Bone marrow (tissue), 2 donors: ENCODE data around the gene CPSF3.

Experiments
- DNase-seq, 2 donors: peaks; one replicate each; lab custom pipeline; 2025; lab: John Stamatoyannopoulos, UW

CPSF3 gene

GRCh38 chr2:9423100-9423921 is at the start of gene CPSF3, which contains the start of gene ITGB1BP1:
TSS of gene CPSF3 (plus strand) at chr2:9423654. CDS start at chr2:9423774, 120 bp downstream.
TSS of gene ITGB1BP1 (minus strand) at chr2:9423528. CDS start at chr2:9418697, 4,831 bp downstream.
- peak; percentile 96 to 98 for DNase-seq

GRCh38 chr2:9374071-9374730 is 49.3 kb upstream of the CPSF3 start:
- no peak for DNase-seq

GRCh38 chr2:9375857-9376428 is 47.5 kb upstream of the CPSF3 start:
- no peak for DNase-seq

GRCh38 chr2:9377461-9378097 is 45.9 kb upstream of the CPSF3 start:
- no peak for DNase-seq

GRCh38 chr2:9378433-9379390 is 44.7 kb upstream of the CPSF3 start:
- DNase-seq = no peak

GRCh38 chr2:9379391-9379755 is 44.1 kb upstream of the CPSF3 start:
- DNase-seq = no peak

DNA sequence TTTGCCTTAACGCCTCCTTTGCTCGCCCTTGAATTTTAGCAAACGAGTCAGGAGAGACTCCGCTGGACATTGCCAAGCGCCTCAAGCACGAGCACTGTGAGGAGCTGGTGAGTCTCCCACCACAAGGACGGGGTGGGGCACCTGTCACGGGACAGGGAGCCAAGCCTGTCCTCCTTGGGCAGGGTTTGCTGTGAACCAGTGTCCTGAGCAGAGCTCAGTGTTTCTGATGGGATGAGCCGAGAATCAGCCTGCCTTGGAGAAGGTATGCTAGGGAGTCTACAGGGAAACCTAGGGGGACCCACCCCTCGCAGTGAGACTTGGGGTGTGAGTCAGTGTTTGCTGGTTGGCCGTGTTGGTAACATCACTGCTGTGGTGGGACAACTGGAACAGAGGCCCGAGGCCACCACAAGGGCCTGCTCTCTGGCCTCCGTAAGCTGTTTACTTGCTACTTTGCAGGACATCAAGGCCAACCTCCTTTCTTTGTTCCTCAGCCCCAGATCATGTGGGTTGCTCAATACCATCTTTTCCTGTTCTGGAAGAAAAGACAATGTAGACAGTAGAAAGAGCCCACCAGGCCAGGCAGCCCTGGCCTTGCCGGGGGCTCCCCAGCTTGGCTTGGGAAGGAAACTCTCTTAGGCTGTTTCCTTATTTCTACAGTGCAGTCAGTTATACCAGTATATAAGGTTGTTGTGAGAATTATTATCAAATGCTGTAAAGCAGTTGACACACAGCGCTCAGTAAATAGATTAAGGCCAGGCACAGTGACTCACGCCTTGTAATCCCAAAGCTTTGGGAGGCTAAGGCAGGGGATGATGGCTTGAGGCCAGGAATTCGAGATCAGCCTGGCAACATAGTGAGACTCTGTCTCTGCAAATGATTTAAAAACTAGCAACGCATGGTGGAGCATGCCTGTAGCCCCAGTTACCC is 42.5 kb upstream of the CPSF3 start:
- no peak for DNase-seq

DNA sequence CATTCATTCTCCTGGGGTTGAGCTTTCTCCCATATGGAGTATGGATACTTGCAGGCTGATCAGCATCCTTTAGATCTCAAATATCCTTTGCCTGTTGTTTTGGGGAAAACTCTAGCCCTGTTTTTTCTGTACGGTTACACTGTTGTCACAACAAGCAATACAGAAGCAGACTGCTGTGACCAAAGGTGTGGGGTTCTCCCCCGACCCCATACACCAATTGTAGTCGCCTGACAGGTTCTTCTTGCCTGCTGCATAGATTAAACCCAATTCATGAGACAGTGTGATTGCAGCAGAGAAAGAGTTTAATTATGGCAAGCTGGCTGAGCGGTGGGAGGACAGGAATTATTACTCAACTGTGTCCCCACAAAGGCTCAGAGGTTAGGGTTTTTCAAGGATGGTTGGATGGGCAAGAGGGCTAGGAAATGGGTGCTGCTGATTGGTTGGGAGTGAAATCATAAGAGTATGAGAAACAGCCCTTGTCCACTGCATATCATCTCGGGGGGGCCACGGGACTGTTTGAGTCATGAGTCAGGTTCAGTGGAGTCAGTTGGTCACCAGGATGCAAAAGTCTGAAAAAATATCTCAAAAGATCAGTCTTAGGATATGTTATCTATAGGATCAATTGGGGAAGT is 40.7 kb upstream of the CPSF3 start:
- DNase-seq = no peak

DNA sequence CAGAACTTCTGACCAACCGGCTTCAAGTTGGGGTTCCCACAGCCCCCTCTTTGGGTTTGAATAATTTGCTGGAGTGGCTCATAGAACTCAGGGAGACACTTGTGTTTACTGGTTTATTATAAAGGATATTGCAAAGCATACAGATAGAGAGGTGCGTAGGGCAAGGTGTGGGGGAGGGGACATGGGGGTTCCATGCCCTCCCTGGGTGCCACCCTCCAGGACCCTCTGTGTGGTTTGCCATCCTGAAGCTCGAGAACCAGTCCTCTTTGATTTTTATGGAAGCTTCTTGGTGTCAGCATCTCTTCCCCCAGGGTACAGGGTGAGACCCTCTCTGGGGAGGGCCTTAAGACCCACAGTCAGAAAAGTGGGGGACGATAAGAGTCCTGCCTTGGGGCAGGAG is 38.9 kb upstream of the CPSF3 start:
- DNase-seq = no peak

DNA sequence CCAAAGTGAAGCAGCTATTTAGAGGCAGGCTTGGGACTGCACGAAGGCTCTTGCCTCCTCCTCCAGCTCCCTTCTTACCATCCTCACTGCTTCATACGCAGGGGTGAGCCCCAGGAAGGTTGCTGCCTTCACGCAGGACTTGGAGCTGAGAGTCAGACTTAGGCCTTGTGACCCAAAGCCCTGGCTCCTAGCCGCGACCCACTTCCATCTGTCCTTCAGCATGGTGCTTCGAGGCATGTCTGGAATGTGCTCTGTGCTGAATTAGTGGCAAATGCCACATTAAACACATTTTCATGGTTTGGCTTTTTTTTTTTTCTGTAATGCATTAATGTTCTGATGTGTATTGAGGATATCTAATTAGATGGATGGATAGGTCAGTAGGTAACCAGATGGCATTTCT is 37.6 kb upstream of the CPSF3 start:
- DNase-seq = no peak

- DNase-seq = no peak
Observed at GRCh38 chr2:9388199-9388681, 35.2 kb upstream of the CPSF3 start.

DNA sequence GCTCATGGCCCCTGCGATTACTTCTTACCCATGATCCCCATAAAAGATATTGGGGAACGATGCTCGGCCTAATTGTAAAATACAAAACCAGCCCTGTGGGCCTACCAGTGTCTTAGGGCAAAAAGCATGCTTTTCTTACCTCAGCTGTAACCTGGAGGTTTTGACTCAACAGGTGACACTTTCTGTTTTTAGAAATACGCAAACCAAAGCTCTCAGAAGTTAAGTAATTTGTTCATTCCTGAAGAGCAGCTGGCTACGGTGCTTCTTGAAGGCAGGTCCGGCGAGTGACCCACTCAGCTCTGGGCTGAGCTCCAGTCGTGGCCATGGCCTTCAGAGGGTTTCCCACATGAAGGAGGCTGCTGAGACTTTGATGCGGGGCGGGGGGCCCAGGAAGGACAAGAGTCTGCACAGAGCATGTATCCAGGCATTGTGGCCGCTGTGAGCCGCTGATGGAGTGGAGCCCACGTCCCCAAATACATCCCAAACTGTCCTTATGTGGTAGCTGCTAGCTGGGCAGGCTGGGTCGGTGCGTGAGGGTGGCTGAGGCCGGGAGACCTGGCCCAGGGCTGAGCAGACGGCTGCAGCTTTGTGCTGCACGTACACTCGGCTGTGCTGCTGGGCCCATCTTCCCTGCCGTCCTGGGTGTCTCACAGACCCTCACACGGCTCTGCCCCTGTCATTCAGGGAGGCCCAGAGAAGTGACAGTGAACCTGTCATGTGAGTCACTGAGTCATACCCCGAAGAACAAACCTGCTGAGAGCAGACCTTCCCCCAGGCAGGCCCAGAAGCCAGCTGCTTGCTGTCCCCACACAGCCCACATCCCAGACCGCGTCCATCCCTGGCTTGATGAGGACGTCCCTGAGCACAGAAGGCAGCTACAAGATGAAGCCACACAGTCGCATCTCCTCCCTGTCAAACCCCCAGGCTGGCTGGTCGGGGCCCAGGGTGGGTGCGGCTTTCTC is 34.2 kb upstream of the CPSF3 start:
- no peak for DNase-seq

DNA sequence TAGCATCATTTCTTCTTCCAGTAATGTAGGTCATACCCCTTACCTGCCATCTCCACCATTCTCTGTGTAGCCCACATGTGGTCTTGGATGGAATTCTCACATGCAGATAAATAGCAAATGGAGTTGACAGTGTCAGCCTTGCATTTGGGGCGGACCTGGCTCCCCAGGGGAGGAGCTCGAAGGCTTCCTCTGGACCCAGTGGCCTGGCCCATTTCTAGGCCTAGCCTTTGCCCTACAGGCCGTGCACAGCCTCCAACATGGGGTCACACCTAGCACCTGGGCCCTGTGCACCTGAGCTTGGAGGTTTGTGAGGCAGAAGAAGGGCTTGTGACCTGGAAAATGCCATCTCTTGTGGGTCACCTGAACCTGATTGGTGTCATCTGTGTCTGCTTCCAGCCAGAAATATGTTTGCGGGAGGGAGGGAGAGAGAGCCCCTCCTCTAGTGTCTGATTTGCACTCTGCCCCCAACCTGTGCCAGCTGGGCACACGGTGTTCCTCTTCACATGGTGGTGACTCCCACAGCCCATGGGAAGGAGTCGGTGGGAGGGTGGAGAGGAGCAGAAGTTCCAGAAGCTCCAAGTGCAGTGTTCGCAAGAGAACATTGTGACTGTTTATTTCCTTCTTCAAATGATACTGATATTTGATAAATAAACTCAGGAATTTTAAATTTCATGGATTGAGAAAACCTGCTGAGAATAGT is 33.2 kb upstream of the CPSF3 start:
- DNase-seq = no peak

GRCh38 chr2:9390991-9391390 is 32.5 kb upstream of the CPSF3 start:
- DNase-seq = no peak

DNA sequence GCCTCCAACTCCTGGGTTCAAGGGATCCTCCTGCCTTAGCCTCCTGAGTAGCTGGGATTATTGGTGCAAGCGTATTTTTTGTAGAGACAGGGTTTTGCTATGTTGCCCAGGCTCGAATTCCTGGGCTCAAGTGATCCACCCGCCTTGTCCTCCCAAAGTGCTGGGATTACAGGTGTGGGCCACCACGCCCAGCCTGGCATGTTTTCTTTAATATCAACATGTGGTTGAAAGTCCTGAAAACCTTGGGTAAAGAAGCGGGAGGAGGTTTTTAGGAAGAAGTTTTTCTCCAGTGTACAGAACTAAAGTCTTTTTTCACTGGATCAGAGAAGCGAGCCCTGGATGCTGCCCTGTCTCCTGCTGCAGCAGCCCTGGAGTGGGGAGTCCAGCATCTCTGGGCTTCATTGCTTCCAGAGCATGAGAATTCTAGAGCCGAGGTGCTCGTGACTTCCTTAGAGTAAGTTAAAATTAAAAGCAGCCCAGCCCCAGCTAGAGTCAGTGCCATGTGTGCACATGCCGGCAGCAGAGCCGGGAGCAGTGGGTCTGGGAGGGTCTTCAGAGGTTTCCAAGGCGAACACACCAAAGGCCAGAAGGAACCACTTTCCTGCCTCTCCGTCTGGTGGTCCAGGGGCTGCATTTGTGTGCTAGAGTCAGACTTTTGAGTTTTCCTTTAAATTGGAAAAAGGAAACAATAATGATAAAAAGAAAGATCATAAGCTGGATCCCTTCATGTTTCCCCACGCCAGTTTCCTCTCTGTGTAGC is 31.3 kb upstream of the CPSF3 start:
- no peak for DNase-seq

- no peak for DNase-seq
Observed at GRCh38 chr2:9392898-9393765, 30.3 kb upstream of the CPSF3 start.
